Erythroblast (primary cell): ENCODE data around the gene NCKAP5.

Source experiments
- DNase-seq, 2 experiments: peaks; one replicate each; lab custom pipeline; 2025; lab: John Stamatoyannopoulos, UW
- GATA1 ChIP-seq: IDR thresholded peaks from 2 replicates; pipeline ENCODE4 v1.6.1; 2011; ENCODE audit warnings: low read depth, mild to moderate bottlenecking, control low read depth, low read length, moderate library complexity
- POLR2A ChIP-seq: IDR thresholded peaks from 2 replicates; pipeline ENCODE4 v1.6.1; 2011; ENCODE audit warnings: mild to moderate bottlenecking, low read length

NCKAP5 gene

DNA sequence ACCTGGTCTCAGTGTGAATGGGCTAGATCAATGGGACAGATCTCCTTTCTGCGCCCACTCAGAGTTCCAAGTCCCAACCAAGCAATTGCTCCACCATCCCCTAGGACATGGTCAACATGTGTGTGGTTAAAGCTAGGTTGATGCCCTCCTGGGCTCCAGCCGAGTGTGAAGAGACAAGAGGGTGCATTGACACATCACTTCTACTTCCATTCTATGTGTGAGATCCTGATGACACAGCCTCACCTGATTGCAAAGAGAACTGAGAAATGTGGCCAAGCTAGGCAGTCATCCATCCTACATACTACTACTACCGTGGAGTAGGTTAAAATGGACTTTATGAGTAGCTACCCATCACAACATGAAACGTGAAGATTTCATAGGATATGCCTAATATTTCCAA, 106.8 kb downstream of the NCKAP5 start:
- no peak for TF ChIP-seq GATA1
- no peak for TF ChIP-seq POLR2A
- DNase-seq = no peak

DNA sequence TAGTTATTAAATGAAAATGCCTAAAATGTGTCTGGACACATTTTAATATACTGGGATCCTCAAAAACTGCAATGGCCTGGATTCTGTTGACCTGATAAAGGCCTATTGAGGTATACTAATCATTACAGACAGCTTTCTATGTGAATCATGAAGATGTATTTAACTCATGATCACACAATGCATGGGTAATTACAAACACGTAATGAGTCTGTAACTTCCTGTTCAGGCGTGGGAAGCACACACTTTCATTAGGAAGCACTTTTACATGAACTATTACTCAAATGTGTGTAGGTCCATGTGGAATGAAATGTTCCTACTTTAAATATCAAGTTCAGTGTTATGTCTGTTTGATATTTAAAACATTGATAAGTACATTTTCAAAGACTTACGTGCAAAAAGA, 108.7 kb downstream of the NCKAP5 start:
- TF ChIP-seq GATA1 (no peak), POLR2A (no peak)

DNA sequence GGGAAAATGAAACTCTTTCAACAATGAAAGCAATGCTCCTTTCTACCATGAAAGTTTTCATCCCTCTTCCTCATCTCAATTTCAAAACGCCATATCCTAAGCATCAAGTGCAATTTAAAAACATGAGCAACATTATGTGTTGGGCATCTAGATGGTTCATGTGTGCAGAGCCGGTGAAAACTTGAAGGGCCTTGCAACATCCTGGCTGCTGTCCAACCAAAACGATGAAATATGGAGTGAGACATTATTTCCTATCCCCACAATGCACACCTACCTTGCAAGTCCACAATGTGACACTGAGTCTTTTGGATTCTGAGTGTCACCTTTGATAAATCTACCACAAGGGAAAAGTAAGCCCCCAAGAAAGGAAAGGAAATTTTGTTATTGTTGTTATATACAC, 110.0 kb downstream of the NCKAP5 start:
- DNase-seq = no peak
- TF ChIP-seq GATA1 (no peak), POLR2A (no peak)

More for the DNA sequence above, 108.7 kb downstream of the NCKAP5 start:
- no peak for DNase-seq

GRCh38 chr2:133457861-133458260, 110.4 kb downstream of the NCKAP5 start:
- TF ChIP-seq POLR2A = no peak
- TF ChIP-seq GATA1 = no peak
- no peak for DNase-seq

DNA sequence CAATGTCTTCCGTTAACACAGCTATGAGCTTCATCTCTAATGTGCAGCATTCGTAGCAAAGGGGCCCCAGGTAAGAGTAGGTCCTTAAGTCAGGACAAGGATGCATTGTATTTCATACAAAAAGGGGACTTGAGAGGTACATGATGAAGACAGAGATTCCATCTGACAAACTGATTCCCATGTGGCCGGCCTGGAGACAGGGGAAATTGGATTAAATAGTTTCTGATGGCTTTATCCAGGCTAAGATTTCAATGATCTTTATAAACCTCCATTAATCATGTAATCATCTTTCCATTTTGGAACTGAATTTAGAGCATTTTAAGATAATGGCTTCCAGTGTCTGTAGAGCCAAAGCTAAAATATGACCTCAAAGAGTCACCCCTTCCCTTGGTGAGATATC, 111.3 kb downstream of the NCKAP5 start:
- no peak for DNase-seq

DNA sequence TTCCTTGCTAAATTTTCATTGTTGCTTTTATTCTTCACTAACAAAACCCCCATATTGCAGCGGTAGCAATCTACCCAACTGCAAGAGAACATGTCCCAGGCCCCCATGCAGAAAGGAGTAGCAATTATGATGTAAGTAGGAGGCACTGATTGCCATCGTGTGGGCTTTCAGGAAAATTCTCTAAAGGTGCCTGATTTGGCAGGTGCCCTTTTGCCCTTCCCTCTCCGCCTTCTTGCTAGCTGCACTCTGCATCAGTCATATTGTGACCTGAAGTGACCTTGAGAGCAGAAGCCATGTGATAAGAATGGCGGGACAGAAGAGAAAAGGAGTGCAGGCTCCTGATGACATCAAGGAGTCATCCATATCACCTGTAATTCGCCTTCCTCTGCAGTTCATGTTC, 112.1 kb downstream of the NCKAP5 start:
- DNase-seq = no peak

More for the DNA sequence above, 111.3 kb downstream of the NCKAP5 start:
- no peak for TF ChIP-seq POLR2A
- no peak for TF ChIP-seq GATA1

DNA sequence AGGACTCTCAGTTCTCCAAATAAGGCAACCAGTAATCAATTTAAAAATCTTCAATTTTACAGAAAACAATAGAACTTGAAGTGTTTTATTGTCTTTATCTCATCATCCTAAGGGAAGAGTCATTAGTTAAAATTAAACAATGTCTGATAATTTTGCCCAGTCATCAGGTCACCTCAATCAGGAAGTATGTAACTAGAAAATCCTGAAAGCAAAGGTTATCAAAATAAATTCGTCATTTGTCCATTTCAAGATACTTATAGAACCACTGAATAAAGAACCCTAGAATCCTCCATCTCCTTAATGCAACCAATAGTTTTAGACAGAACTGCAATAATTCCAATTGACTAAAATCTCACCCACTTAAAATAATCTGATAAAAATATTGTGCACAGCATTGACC, 115.2 kb downstream of the NCKAP5 start:
- DNase-seq = no peak
- TF ChIP-seq GATA1 (no peak), POLR2A (no peak)

More for the DNA sequence above, 112.1 kb downstream of the NCKAP5 start:
- TF ChIP-seq GATA1 (no peak), POLR2A (no peak)

DNA sequence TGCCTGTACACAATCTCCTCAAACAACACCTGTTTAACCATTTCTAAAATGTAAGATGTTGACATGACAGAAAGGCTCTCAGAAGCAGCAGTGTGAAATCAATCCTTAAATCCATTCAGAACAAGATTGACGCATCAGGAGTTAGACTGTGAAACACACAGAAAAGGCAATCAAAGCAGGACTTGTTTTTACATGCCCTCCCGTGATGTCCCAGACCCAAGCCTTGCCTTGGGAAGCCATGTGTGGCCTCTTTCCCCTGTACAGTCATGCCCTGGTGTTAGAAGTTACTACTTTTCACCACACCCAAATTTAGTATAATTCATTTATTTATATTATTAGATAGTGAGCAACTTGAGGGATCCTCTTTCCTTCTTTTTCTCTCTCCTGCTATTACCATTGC, 115.7 kb downstream of the NCKAP5 start:
- DNase-seq = no peak
- TF ChIP-seq POLR2A (no peak), GATA1 (no peak)

DNA sequence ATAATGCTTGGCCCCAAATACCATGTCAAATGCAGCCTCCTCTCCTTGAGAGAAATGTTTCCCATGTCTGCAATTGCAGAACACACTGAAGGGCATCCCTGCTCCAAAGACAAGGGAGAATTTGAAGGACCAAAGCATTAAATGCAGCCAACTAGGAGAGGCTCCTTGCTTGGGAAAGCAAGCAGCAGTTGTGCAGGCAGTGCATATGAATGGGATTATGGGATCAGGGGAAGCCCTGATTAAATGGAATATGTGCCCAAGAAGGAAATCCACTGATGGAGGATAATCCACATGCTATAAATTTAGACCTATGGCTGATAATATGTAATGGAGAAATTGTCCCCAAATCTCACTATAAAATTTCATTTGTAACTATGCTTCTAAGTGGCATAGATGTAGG, 116.1 kb downstream of the NCKAP5 start:
- no peak for DNase-seq
- TF ChIP-seq GATA1 = no peak
- TF ChIP-seq POLR2A = no peak

DNA sequence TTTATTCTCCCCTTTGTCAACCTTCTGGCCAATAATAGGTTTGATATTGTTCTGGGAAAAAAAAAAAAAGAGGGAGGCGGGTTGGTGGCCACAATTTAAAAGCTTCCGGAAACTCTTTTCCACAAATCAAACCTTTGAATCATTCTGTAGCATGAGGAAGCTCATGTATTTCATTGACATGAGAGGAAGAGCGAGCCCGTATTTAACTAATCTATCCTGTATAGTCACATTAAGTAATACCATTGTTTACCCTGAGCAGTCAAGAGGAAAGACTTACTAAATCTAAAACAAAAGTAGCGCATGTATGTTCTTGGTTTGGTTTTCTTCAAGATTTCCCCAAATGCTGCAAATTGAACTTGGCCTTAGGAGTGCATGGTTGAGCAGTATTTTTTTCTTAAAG, 120.1 kb downstream of the NCKAP5 start:
- no peak for DNase-seq
- no peak for TF ChIP-seq GATA1
- no peak for TF ChIP-seq POLR2A

DNA sequence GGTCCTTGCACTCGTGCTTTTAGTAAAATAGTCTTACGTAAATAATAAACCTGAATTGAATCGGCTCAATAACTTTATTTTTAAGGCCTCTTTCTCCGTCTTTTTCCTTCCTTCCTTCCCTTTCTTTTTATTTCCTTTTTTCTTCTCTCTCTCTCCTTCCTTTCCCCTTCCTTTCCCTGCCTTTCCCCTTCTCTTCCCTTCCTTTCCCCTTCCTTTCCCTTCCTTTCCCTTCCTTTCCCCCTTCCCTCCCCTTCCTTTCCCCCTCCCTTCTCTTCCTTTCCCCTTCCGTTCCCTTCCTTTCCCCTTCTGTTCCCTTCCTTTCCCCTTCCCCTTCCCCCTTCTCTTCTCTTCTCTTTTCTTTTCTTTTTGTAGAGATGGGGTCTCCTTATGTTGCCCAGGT, 121.0 kb downstream of the NCKAP5 start:
- TF ChIP-seq POLR2A = no peak
- no peak for TF ChIP-seq GATA1
- DNase-seq = no peak

DNA sequence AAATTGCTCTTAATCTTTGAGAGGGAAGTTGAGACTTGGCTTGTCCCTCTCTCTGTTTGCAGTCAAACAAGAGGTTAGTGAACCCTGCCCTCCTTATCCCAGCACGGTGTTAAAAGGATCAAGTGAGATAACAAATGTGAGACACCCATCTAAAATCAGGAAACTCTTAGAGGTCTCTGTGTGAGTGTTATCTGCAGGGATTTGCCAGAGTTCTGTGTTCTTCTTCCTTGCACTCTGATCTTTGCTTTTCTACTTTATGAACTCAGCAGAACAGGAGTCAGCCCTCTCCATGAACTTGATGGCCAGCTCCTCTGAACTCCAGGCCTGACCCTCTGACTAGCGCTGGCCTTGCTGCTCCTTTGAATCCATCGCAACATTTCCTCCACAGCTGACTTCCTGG, 123.8 kb downstream of the NCKAP5 start:
- TF ChIP-seq GATA1 (no peak), POLR2A (no peak)
- no peak for DNase-seq

GRCh38 chr2:133442393-133442792, 125.9 kb downstream of the NCKAP5 start:
- DNase-seq = no peak
- TF ChIP-seq POLR2A (no peak), GATA1 (no peak)

DNA sequence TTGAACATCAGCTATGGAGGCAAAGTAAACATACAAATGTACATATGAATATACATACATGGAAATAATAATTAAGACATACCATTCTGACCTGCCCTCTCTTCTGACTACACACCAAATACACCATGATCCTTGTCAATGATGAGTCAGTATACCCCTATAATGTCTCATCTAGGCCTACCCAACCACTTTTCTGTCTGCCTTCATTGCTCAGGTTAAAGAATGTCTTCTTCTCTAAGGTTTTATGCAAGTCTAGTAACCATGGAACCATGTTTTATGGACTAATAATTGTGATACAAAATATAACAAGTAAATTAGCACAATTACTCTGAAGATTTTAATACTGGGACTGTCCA, 128.7 kb downstream of the NCKAP5 start:
- no peak for TF ChIP-seq POLR2A
- no peak for TF ChIP-seq GATA1
- DNase-seq = no peak

GRCh38 chr2:133438848-133439564, 129.3 kb downstream of the NCKAP5 start:
- DNase-seq = no peak

More at GRCh38 chr2:133438848-133439564, 129.3 kb downstream of the NCKAP5 start:
- TF ChIP-seq GATA1 (no peak), POLR2A (no peak)
